GM23338 (cell line): ENCODE results near the gene NNAT. TPM values are rescaled to one million over a fixed set of nuclear protein-coding genes. Genes with fewer than 3 reads are reported as not detected.

Experiments used
- ATAC-seq: fragments of 200-7000 bp; cut with Tn5 transposase; 3 replicates; pipeline ENCODE4 v1.9.1; 2020
- DNase-seq: peaks from one replicate; pipeline ENCODE4 v3.0.0-alpha.2; 2015; ENCODE audit warnings: low spot score
- H2AFZ ChIP-seq: fragments of 200-600 bp; sonication (generic); 2 replicates; pipeline ENCODE4 v1.8.0; 2016; ENCODE audit warnings: antibody characterized with exemption, mild to moderate bottlenecking, moderate library complexity
- H3F3A ChIP-seq: fragments of 200-600 bp; sonication (generic); replicated peaks from 2 replicates; pipeline ENCODE4 v1.8.0; 2017; ENCODE audit warnings: antibody characterized with exemption, mixed run types, low read depth
- H3K27ac ChIP-seq: fragments of 200-600 bp; sonication (generic); 2 replicates; pipeline ENCODE4 v1.6.1; 2016; ENCODE audit warnings: low read depth
- H3K27me3 ChIP-seq: fragments of 200-600 bp; sonication (generic); 2 replicates; pipeline ENCODE4 v1.8.0; 2016; ENCODE audit warnings: mild to moderate bottlenecking, mixed run types, moderate library complexity; ENCODE audit not compliant: insufficient read depth
- H3K36me3 ChIP-seq: fragments of 200-600 bp; sonication (generic); 2 replicates; pipeline ENCODE4 v1.8.0; 2016; ENCODE audit warnings: mild to moderate bottlenecking; ENCODE audit not compliant: insufficient read depth
- H3K4me1 ChIP-seq: fragments of 200-600 bp; sonication (generic); 2 replicates; pipeline ENCODE4 v1.8.0; 2016; ENCODE audit warnings: mild to moderate bottlenecking, moderate library complexity; ENCODE audit not compliant: insufficient read depth
- H3K4me2 ChIP-seq: fragments of 200-600 bp; sonication (generic); 2 replicates; pipeline ENCODE4 v1.7.1; 2017; ENCODE audit warnings: mixed run types
- H3K4me3 ChIP-seq: fragments of 200-600 bp; sonication (generic); 2 replicates; pipeline ENCODE4 v1.6.1; 2016; ENCODE audit warnings: mixed run types
- H3K79me2 ChIP-seq: fragments of 200-600 bp; sonication (generic); replicated peaks from 2 replicates; pipeline ENCODE4 v1.8.0; 2017; ENCODE audit warnings: mild to moderate bottlenecking; ENCODE audit not compliant: insufficient read depth
- H3K9me2 ChIP-seq: fragments of 200-600 bp; sonication (generic); 2 replicates; pipeline ENCODE4 v1.8.0; 2017; ENCODE audit not compliant: insufficient read depth
- H4K20me1 ChIP-seq: fragments of 200-600 bp; sonication (generic); replicated peaks from 2 replicates; pipeline ENCODE4 v1.8.0; 2017; ENCODE audit warnings: mild to moderate bottlenecking; ENCODE audit not compliant: insufficient read depth
- H3K27ac Mint-ChIP-seq: 2 replicates; pipeline ENCODE4 v1.8.0; 2020; ENCODE audit warnings: inconsistent platforms, mild to moderate bottlenecking, moderate library complexity, mixed read lengths
- H3K27me3 Mint-ChIP-seq: 3 replicates; pipeline ENCODE4 v1.8.0; 2022; ENCODE audit warnings: low read depth, mild to moderate bottlenecking, moderate library complexity, mixed read lengths, inconsistent platforms; ENCODE audit not compliant: insufficient read depth, poor library complexity
- H3K36me3 Mint-ChIP-seq: 3 replicates; pipeline ENCODE4 v1.8.0; 2021; ENCODE audit warnings: low read depth, mild to moderate bottlenecking, inconsistent platforms, moderate library complexity, mixed read lengths
- H3K4me1 Mint-ChIP-seq: 3 replicates; pipeline ENCODE4 v1.8.0; 2020; ENCODE audit warnings: mild to moderate bottlenecking, inconsistent platforms, mixed read lengths
- H3K4me3 Mint-ChIP-seq: 3 replicates; pipeline ENCODE4 v1.8.0; 2021; ENCODE audit warnings: moderate library complexity, mild to moderate bottlenecking, inconsistent platforms, mixed read lengths
- H3K9me3 Mint-ChIP-seq: 3 replicates; pipeline ENCODE4 v1.8.0; 2020; ENCODE audit warnings: moderate library complexity, mild to moderate bottlenecking, inconsistent platforms, mixed read lengths
- CREB1 ChIP-seq: fragments of 250-450 bp; sonication (Bioruptor Pico); IDR thresholded peaks from 2 replicates; pipeline ENCODE4 v1.5.0; 2020; ENCODE audit warnings: low read depth, mild to moderate bottlenecking, moderate library complexity
- CTCF ChIP-seq, 2 experiments: fragments of 200-600 bp in 1 of 2; sonication (generic) in 1 of 2; conservative IDR thresholded peaks; 2 replicates each; pipeline versions ENCODE4 v1.5.1 to v1.6.1; 2016 to 2017; ENCODE audit warnings: antibody characterized with exemption in 2 of 2, low read depth in 2 of 2, mild to moderate bottlenecking in 2 of 2, moderate library complexity in 1 of 2
- ETS1 ChIP-seq: IDR thresholded peaks from 2 replicates; pipeline ENCODE4 v1.6.1; 2016; ENCODE audit warnings: antibody characterized with exemption
- EZH2phosphoT487 ChIP-seq: fragments of 200-600 bp; sonication (generic); IDR thresholded peaks from one replicate; pipeline ENCODE4 v1.8.1; 2018; ENCODE audit warnings: antibody characterized with exemption; ENCODE audit not compliant: unreplicated experiment
- NANOG ChIP-seq: IDR thresholded peaks from 2 replicates; pipeline ENCODE4 v1.6.1; 2016; ENCODE audit warnings: antibody characterized with exemption, borderline replicate concordance
- REST ChIP-seq: IDR thresholded peaks from one replicate; pipeline ENCODE4 v1.6.1; 2018; ENCODE audit warnings: antibody characterized with exemption; ENCODE audit not compliant: unreplicated experiment
- STAT1 ChIP-seq: IDR thresholded peaks from one replicate; pipeline ENCODE4 v1.6.1; 2016; ENCODE audit warnings: antibody characterized with exemption; ENCODE audit not compliant: unreplicated experiment
- ZNF114 ChIP-seq: fragments of 250-450 bp; sonication (Bioruptor Pico); IDR thresholded peaks from 2 replicates; pipeline ENCODE4 v1.5.0; 2020; ENCODE audit warnings: mild to moderate bottlenecking, moderate library complexity
- ZNF331 ChIP-seq: fragments of 250-450 bp; sonication (Bioruptor Pico); IDR thresholded peaks from 2 replicates; pipeline ENCODE4 v1.5.0; 2020; ENCODE audit warnings: low read depth, mild to moderate bottlenecking, moderate library complexity
- polyA plus RNA-seq: library from polyadenylated mRNA; unstranded; fragments of >200 nt; fragmentation: Nextera tagmentation; extraction: Ambion mirVana; gene quantifications from 2 replicates; pipeline ENCODE4 v1.2.1, GENCODE V29; 2016
- total RNA-seq: library from RNA; depleted of rRNA; stranded (reverse); fragments of >200 nt; shearing (Covaris generic); gene quantifications from 2 replicates; pipeline ENCODE4 v1.2.3, GENCODE V29; 2014

NNAT gene
- total and polyA plus RNA-seq, 2 experiments from 2014 or later: 4.3 to 4.9 TPM

GRCh38 chr20:37531856-37532255 lies 10.8 kb downstream of the NNAT start:
- Histone ChIP-seq H3F3A (no peaks in the 10 kb centered on the region), H3K36me3 (no peaks in the 10 kb centered on the region), H2AFZ (no peak overlapping the region), H3K27me3 (no peaks in the 10 kb centered on the region), H3K79me2 (peaks cover 11% of the 10 kb centered on the region), H3K4me3 (no peak overlapping the region), H4K20me1 (no peaks in the 10 kb centered on the region), H3K9me2 (no peaks in the 10 kb centered on the region), H3K4me1 (peaks cover 11% of the 10 kb centered on the region), H3K4me2 (no peak overlapping the region), H3K27ac (no peak overlapping the region)
- no peak for DNase-seq
- no peaks in the 10 kb centered on the region; the same call in 2 of the 3 replicates for H3K36me3 Mint-ChIP-seq
- TF ChIP-seq CTCF (conservative IDR thresholded peaks at IDR 0.05; ENCODE audit: low read depth in 2 of 2) (no peak), EZH2phosphoT487 (no peak), CREB1 (CRISPR knock-in tag) (no peak), ZNF331 (CRISPR knock-in tag) (no peak), ETS1 (no peak), ZNF114 (CRISPR knock-in tag) (no peak), NANOG (no peak), STAT1 (no peak), REST (no peak)
- H3K9me3 Mint-ChIP-seq: 0 out of 3 replicates have a peak, but pooled peaks cover 5% of the 10 kb centered on the region
- H3K27ac Mint-ChIP-seq: no peak overlapping the region
- no peak overlapping the region for H3K4me3 Mint-ChIP-seq
- peaks cover 21% of the 10 kb centered on the region for H3K4me1 Mint-ChIP-seq
- H3K27me3 Mint-ChIP-seq: peaks cover 6% of the 10 kb centered on the region
- ATAC-seq: no peak
